Occipital lobe (tissue), 2 donors: ENCODE results near the gene ISYNA1. TPM values are rescaled to one million over a fixed set of nuclear protein-coding genes. Genes with fewer than 3 reads are reported as not detected.

Experiments
- DNase-seq: peaks from one replicate; lab custom pipeline; 2025; lab: John Stamatoyannopoulos, UW
- total RNA-seq: library from RNA; depleted of rRNA; stranded (reverse); fragments of >200 nt; gene quantifications from one replicate; pipeline ENCODE4 v1.2.3, GENCODE V29; 2014

Gene ISYNA1
- total RNA-seq, 1 donor from 2014 or later = 95.1 TPM

DNA sequence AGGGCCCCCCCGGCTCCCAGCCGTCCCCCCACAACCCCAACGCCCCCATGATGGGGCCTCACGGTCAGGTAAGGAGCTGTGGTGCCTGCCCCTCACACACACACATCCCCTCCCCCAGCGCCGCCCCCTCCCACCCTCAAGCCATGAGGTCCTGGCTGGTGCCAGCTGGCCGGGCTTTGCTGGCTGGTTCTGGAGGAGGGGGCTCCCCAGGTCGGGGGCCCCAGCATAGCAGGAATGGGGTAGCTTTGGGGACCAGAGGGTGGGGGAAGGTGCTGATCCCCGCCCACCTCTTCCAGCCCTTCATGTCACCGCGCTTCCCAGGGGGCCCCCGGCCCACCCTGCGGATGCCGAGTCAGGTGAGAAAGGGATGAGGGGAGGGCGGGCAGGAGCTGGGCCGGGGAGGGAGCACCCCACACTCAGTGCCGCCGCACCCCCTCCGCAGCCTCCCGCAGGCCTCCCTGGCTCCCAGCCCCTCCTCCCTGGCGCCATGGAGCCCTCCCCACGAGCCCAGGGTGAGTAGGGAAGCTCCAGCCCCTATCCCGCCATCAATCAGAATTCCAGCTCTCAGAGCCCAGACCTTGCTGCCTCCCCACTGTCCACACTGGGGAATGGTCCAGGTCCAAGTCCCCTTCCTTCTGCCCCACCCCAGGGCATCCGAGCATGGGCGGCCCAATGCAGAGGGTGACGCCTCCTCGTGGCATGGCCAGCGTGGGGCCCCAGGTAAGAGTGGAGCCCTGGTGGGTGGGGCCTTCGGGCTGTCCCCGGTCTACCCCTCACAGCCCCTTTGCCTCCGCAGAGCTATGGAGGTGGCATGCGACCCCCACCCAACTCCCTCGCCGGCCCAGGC is 6.4 kb downstream of the ISYNA1 start:
- no peak for DNase-seq

DNA sequence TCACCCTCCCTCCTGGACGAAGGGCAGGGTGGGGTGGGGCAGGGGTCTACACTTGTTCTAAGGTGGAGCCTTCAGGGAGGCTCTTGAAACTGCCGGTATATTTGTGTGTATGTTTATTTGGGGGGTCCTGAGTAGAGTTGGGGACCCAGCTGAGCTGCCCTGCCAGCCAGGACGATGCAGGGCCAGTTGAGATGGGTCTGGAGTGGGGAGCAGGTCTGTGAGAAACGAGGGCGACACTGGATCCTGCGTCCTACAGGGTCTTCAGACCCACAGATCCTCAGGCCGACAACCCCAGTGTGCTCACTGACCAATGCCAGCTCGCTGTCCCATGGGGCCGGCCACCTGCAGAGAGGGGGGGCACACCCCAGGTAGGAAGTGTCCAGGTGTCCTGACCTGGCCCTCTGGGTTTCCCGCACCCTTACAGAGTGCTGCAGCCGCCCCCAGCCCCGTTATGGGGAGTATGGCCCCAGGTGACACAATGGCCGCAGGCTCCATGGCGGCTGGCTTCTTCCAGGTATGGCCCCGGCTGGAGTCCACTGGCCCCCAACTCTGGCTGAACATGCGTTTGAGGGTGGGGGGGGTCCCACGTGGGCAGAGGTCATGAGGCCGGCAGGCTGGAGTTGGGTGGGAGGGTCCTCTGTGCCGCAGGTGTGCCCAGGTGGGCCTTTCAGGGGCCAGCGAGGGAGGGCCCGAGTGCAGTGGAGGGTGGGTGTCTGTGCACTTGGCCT is 7.4 kb downstream of the ISYNA1 start:
- no peak for DNase-seq

DNA sequence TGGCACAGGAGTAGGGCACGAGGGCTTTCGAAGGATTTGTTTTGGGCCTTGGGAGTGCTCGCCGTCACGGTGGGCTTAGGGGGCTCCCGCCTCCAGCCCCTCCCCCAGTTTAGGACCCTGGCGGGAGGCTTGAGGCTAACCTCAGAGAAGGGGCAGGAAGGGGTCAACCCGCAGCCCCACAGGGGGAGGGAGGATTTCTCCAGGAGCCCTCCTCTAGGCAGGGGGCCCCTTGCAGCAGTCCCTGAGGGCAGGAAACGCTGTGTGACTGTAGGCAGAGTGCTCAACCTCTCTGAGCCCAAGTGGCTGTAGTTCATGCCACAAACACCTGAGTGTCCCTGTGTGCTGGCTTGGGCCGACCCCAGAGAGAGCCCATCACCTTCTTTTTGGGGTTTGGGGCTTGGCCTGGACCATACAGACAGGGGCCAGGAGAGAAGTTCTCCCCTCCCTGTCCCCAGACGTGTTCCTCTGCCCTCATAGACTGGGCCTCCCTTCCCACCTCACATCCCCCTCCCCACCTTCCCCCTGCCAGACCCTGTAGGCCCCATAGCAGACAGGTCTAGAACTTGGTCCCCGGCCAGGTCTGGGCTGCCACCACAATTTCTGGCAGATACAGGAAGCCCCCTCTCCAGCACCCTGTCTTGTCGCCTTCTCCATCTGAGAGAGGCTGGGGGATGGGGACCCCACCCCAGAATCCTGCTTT is 8.1 kb downstream of the ISYNA1 start:
- no peak for DNase-seq

DNA sequence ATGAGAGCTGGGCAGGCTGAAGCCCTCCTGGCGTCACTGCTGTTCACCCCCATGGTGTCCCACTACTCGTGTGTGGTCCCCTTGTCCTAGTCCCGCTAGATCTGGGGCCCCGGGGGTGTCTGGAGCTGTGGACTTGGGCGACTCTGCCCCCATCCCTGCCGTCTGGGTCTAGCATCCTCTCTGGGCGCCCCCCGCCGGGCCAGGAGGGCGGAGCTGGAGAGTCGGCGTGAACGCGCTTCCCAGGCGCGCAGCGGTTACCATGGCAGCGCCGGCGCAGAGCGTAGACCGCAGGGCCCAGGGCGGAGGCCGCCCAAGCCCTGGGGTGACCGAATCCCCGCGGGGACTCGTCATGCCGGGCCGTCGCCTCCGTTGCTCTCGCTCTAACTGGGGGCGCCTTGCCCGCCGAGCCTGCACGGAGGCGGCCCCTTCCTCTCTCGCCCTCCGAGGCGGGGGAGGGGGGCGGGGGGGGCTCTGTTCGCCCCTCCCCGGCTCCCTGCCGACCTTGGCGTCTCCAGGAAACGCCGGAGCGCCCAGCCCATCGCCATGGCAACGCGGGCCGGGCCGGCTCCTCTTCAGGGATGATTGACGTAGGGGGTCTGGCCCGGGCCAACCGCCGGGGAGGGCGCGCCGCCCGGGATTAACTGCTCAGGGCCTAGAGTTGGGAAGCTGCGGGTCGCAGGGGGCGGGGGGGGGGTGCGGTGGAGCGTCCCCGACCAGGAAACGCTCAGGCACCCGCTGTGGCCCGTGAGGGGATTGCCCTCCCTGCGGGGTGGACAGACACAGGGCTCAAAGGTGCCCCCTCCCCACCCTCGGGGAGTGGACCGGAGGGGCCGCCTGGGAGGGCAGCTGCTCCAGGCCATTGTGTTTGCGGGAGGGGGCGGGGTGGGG is 8.9 kb downstream of the ISYNA1 start:
- no peak for DNase-seq

DNA sequence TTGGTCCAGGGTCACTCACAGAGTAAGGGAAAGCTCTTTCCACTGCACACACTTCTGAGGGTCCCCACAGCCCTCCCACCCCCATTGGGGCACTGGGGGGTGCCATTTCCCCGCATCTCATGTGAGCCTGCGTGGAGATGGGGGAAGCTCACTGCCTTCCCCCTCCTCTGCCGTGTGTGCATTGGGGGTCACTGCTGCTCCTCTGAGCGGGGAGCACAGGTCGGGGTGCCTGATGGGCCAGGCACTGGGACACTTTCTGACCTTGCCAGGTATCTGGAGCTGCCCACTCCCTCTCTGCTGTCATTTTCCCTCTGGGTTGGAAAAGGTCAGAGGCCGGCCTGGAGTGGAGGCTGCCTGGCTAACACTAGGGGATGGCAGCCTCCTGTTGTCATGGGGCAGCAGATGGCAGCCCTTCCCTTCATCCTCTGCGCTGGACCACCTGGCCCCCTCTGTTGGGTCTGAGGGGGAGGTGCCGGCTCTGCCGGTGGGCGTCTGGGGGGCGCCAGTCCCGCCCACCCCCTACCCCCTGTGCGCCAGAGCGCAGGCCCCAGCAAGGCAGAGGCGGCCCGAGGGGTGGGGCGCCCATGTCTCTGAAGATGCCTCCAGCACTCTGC is 9.7 kb downstream of the ISYNA1 start:
- DNase-seq = no peak

DNA sequence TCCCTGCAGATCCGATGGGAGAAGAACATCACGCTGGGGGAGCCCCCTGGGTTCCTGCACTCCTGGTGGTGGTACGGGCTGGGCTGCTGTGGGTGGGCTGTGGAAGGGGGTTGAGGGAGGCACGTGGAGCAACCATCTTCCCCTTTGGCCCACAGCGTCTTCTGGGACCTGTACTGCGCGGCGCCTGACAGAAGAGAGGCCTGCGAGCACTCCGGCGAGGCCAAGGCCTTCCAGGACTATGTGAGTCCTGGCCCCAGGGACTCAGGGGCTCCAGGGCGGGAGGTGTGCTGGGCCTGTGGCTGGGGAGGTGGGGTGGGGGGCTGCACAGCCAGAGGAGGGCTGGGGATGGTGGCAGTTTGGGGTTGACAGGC is 10.2 kb downstream of the ISYNA1 start:
- DNase-seq = no peak

DNA sequence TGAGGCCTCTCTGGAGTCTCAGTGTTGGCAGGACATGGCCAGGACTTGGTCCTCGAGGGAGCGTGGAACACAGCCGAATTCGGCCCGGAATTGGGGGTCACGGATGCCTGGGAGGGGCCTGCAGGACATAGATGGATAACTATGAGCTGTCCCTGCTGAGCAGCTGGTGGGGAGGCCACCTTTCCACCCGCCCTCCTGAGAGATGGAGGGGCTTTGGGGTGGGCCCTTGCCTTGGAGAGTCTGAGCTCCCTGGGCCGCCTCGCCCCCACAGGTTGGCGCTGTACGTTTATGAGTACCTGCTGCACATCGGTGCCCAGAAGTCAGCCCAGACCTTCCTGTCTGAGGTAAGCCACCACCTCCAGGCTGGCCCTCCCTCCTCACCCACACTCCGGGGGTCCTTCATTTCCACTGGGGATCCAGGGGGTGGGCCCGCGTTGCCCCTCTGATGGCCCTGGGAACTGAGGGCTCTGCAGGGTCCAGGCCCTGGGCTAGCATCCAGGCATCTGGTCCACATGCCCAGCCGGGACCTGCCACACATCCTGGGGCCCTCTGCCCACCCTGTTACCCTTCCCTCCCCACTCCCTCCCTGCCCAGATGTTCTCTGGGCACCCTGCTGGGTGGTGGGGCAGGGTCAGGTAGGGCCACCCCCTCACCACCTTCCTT is 10.7 kb downstream of the ISYNA1 start:
- no peak for DNase-seq

DNA sequence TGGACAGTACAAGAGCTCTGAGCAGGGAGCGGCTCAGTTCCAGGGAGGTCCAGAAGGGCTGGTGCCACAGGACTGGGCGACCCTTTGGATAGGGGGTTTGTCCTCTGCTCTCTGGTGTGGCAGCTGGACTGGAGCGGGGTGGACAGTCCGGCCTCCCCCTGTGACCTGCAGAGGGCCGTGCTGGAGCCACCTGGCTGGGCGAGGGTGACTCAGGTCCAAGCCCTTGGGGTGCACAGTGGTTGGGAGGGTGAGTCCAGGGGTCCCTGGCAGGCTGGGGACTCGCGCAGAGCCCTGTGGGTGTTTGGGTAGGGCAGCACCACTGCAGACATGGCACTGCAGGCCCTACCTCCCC is 11.5 kb downstream of the ISYNA1 start:
- DNase-seq = no peak

DNA sequence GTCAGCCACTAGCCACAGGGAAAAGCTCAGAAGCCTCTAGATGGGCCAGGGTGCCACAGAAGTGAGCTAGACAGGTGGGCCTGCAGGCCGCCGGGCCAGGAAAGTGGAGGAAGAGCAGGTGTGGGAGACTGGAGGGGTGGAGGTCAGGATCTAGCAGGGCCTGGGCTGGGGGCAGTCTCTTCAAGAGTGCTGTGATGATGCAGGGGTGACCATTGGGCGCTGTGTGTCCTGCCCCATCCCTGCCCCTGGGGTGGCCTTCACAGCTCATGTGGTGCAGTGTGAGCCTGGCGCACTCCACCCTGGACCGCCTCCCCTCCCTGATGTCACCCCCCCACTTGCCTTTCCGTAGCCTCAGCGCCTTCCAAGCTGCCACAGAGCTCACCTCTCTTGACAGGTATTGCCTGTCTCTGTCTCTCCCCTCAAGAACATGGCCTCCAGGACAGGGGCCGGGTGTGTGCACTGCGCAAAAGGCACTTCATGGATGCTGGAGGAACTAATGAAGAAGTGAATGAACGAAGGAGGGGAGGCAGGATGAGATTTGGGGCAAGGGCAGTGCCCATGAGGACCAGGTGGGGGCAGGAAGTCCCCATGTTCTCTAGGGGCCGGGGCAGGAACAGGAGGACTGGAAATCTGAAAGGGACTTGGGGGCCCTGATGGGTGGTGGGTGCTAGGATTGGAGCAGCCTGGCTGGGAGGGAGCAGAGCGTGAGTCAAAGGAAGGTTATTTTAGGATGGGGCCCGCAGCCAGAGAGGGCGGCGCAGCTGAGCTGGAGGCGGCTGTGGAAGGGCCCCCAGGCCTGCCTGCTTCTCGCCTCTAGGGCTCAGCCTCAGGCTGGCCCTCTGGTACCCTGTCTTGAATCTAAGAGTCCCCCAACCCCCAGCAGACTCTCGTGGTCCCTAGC is 12.2 kb downstream of the ISYNA1 start:
- peak; percentile 49 for DNase-seq

DNA sequence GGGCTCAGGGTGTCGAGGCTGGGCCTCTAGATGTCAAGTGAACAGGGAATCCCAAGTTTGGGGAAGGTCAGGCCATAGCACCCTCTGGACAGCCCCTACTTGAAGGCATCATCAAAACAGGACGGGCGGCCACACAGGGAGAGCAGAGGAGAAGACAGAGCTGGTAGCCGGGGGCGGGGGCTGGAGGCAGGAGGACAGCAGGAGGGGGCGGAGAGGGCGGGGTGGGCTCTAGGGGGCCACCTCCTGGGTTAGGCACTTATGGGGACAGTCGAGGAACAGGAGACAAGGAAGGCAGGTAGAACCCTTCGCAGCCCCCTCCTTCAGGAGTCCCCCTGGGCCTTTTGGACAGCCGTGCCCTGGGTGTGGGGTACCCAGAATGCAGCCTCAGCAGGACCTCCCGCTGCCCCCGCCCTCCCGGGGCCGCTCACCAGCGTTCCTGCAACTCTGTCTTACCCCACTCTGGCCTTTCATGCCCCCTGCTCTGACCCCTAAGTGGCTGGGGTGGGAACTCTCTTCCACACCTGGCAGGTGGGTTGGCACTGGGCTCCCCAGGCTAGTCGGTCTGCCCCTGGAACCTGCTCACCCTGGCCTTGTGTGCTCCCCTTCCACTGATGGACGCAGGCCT is 12.9 kb downstream of the ISYNA1 start:
- DNase-seq = no peak

DNA sequence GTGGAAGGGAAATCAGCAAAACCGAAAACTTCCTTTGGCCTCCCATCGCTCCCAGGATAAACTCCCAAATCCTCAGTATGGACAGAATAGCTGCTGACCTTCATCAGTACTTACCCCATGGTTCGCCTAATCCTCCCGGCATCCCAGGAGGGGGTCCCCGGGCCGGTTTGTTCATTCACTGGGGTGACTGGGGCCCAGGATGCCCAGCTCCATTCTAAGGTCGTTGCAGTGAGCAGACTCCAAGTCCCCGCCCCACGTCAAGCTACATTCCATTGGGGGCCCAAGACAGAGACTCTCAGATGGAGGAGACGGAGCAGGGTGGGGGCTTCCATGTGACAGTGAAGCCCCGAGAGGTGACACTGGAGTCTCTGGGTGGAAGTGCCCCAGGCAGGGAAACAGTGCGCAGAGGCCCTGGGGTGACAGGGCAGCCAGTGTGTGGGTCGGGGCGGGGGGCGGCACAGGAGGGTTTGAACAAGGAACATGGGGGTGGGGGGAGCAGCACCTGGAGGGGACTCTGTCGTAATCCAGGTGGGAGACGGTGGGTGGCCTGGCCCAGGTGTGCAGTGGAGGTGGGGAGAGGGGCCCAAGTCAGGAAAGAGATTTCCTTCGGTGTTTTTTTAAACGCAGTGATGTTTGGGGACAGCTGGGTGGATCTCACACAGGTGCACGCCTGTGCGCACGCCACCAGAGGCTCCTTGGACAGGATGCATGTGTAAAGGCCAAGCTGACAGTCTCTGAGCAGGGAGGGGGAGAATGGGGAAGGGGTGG is 13.6 kb downstream of the ISYNA1 start:
- no peak for DNase-seq

DNA sequence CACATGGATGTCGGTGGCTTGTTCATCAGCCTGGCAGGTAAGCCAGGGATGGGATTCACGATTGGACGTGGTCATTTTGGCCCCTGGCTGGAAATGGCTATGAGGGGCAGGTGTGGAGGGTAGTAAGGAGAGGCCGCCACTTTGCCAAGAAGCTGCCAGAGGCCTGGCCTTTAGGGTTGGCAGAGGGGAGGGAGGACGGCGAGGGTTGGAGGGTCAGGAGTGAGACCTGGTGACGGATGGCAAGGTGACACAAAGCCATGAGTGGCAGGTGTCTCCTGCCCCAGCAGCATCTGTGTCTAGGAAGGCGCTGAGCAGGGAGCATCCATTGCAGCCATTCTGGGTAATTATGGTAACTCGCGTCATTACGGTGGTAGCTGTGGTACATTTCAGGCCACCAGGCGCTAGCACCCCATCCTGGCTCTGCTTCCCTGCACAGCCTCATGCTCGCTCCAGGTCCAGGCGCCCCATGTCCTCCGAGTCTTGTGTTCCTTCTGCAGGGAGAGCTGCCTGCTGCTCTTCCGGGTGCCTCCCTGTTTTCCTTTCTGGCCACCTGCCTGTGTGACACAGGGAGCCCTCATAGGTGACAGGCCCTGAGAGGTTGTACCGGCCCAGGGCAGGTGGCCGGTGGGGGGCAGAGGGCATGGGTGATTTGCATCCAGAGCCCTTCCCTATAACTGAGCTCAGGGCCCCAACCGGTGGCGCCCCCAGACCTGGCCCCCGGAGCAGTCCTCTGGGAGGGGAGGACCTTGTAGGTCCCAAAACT is 14.5 kb downstream of the ISYNA1 start:
- DNase-seq = no peak

DNA sequence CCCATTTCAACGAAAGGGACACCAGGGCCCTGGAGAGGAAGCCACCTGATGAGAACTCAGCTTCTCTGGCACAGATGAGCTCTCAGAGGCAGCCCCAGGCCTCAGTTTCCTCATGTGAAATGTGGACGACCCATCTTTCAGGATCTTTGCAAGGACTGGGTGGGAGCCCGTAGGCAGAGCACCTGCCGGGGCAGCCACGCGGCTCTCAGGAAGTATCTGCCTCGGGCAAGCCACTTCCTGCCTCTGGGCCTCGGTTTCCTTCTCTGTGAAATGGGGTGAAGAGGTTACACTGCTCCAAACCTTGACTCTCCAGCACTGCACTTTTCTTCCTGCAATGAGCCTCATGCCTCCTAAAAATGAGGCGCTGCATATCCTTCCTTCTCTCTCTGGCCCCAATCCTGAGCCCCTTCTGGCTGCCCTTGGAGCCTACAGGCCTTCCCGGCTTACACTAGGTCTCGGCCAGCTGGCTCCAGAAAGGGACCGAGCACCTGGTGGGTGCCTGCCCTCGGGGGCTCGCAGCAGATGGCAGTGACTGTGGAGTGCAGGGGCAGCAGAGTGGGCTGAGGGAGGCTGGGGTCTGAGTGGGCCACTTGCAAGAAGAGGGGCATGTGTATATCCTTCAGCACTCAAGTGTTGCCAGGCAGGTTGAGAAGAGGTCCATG is 15.3 kb downstream of the ISYNA1 start:
- no peak for DNase-seq

DNA sequence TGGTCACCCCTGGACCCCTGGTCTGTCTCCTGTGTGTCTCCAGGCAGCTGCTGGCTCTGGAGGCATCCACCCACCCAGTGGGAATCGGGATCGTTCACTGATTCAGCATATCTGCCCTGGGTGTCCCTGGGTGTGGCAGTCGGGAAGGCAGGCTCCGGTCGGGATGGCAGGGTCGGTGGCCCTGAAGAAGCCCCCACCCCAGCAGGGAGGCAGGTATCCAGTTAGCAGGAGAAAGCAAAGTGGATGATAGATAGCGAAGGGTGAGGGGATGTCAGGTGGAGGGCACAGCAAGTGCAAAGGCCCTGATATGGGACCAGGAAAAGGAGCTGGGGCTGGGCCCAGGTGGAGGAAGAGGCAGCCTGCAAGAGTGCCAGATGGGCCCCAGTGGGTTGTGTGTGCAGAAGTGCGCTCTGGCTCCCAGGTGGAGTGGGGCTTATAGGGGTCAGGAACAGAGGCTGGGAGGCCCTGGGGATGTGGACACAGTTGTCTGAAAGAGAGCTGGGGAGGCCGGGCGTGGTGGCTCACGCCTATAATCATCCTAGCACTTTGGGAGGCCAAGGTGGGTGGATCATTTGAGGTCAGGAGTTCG is 16.5 kb downstream of the ISYNA1 start:
- no peak for DNase-seq

DNA sequence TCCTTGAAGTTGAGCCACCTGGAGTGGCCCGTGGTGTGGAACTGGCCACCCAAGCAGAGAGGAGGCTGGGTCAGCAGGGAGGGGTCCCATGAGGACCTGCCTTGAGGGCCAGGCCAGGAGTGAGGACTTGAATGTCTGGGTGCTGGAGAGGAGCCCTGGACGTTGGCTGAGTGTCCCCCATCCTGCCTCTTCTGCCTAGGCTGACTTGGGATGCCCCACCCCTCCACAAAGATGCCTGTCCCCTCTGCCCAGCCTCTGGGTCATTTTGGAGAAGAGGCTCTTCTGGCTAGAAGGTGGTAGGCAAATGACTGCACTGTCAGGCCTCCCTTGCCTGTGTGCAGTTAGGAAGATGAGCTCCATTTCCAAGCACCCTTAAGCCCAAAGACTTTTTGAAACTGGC is 17.0 kb downstream of the ISYNA1 start:
- DNase-seq = no peak

DNA sequence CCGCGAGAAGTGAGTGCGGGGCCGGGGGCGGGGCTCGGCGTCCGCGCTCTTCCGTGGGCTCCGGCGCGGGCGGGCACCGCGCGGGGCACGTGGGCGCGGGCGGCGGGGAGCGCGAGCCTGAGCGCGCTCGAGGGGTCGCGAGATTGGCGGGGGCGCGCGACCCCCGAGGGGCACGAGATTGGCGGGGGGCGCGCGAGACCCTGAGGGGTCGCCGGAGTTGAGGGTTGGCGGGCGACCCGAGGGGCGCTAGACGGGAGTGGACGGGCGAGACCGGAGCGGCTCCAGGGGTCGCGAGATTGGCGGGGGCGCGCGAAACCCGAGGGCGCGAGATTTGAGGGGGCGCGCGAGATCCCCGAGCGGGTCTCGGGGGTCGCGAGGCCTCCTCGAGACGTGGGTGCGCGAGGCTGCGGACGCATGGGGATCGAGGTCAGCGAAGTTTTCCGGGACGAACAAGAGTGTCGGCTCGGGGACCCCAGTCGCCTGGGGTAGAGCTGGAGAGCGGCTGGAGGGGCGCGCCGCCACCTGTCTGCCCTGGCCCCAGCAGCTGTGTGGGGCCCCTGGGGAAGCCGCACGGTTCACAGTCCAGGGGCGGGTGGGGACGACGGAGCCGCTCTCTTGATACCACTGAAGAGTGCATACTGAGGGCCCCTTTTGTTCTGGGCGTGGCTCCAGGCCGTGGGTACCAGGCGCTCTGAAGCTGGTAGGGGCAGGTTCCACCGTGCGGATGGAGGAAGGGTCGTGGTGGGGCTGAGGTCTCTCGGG is 18.1 kb downstream of the ISYNA1 start:
- no peak for DNase-seq
